Stimulated activated effector memory CD8-positive, alpha-beta T cell treated with anti-CD3 and anti-CD28 coated beads, Interleukin-12 subunit alpha, Interleukin-12 subunit beta, amount 100 ng/mL, for 72 hours (primary cell): ENCODE data around the gene NECTIN1.

ENCODE experiments used
- ATAC-seq: fragments of 150-1000 bp; cut with Tn5 transposase; 2 replicates; pipeline ENCODE4 v1.10.0; 2021
- DNase-seq, 2 donors: peaks; one replicate each; pipeline ENCODE4 v3.0.0; 2021 to 2022; ENCODE audit warnings: low spot score in 2 of 2
- H3K27ac Mint-ChIP-seq: one replicate; pipeline ENCODE4 v1.8.0; 2022; ENCODE audit warnings: mild to moderate bottlenecking, mixed read lengths
- H3K36me3 Mint-ChIP-seq: one replicate; pipeline ENCODE4 v1.8.0; 2022; ENCODE audit warnings: mild to moderate bottlenecking, mixed read lengths
- H3K4me1 Mint-ChIP-seq: one replicate; pipeline ENCODE4 v1.8.0; 2022; ENCODE audit warnings: mixed read lengths
- H3K4me3 Mint-ChIP-seq: one replicate; pipeline ENCODE4 v1.8.0; 2022; ENCODE audit warnings: mild to moderate bottlenecking, mixed read lengths
- H3K9me3 Mint-ChIP-seq: one replicate; pipeline ENCODE4 v1.8.0; 2022; ENCODE audit warnings: mixed read lengths

NECTIN1 gene

DNA sequence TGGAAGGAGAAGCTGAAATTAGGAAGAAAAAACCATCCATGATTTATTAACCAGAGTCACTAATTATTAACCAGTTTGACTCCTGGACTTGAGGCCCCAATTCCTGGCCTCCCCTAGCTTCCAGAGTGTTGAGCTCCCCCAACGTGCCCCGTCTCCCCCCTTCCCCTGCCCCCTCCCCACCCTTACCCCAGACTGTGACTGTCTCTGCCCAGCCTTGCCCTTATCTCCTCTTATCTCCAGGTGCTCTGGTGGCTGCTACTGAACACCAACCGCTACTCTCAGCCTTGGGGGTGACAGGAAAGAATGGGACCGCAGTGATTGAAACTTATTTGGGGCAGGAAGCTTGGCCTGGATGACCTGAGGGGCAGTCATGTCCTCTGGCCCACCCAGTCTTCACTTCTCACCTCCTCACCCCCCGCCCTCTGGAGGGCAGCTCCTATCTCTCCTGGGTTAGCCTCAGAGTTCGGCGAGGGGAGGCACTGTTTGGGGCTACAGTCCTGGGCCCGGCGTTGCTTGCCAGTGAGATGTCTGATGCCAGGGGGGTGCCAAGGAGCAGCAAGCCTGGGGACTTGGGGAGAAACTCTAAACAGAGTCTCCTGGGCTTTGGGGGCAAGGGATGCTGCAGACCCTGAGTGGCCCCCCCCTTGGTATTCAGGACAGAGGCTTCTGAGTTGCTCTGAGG is 15.5 kb downstream of the NECTIN1 start:
- ATAC-seq (no peak), DNase-seq (no peak)
- H3K9me3 Mint-ChIP-seq, result no peaks in the 10 kb centered on the region
- peaks cover 4% of the 10 kb centered on the region for H3K36me3 Mint-ChIP-seq
- no peak overlapping the region for H3K4me3 Mint-ChIP-seq
- peaks cover 18% of the 10 kb centered on the region for H3K4me1 Mint-ChIP-seq
- no peak overlapping the region for H3K27ac Mint-ChIP-seq

DNA sequence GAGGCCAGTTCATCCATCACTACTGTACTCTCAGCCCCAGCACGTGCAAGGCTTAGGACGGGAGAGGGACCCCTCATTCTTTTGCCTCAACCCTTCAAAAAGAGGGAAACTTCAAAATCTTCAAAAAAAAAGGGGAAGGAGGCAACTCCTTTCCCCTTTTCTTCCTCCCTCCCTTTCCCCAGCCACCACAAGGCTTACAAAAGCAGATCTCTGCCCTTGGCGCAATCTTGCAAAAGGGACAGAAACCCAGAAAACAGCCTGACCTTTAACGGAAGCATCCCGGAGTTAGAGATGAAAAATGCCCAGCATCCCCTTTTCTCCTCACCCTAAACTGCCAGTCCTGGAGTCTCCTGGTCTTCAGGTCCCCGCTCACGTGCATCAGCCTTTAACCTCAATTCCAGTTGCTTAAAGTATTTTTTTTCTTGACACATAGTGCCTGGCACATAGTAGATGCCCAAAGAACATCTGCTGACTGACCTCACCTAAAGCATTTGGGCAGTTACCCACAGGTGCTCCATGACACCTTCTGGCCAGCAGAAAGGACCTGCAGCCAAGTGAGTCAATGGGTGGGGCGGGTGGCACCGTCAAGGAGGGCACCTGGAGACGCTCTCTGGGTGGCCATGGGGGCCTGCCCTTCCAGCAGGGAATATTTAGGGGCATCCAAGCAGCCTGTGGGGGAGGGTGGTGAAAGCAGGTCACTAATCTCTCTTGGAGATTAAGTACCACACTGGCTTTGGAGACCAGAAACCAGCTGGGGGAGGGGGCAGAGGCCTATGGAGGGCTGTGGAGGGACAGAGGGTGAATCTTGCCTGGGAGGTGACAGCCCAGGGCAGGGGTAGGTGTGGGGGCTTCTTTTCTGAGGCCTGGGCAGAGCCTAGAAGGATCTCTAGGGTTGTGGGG is 16.3 kb downstream of the NECTIN1 start:
- DNase-seq (no peak), ATAC-seq (no peak)
- H3K4me1 Mint-ChIP-seq, result peaks cover 18% of the 10 kb centered on the region
- no peaks in the 10 kb centered on the region for H3K9me3 Mint-ChIP-seq
- H3K27ac Mint-ChIP-seq, result peak overlapping the region; percentile 29
- peaks cover 4% of the 10 kb centered on the region for H3K36me3 Mint-ChIP-seq
- no peak overlapping the region for H3K4me3 Mint-ChIP-seq

DNA sequence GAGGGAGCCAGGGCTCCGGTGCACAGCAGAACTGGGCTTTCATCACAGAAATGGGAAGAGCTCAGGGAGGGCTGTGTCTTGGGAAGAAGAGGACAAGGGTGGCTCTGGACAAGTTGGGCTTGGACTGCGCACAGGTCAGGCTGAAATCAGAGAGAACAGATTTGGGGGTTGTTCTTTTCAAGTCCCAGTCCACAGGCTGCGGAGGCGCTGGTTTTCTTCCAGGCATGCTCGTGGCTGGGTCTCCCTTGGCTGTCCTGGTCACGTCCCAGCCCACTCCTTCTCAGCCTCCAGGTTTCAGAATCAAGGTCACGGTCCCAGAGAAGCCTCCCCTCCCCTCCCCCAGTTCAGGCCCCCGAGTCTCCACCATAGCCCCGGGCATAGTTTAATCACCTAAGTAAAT is 17.0 kb downstream of the NECTIN1 start:
- no peak for ATAC-seq
- Mint-ChIP-seq H3K4me1 (peaks cover 18% of the 10 kb centered on the region), H3K4me3 (no peak overlapping the region)

DNA sequence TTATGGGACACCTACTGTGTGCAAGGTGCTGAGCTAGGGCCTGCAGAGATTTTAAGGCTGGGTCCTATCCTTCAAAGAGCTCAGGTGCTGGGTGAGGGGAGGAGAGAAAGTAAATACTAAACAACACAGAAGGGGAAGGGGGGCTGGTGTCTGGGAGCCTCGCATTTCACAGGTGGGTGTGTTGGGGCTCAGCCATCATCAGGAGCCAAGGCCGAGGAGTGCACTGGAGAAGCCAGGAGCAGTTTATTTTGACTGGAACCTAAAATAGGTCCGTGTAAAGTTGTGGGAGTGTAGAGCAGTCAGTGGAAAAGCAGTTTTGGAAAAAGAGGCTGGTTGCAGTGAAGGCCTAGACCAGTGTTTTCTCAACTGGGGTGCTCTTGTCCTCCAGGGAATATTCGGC is 17.5 kb downstream of the NECTIN1 start:
- ATAC-seq (no peak), DNase-seq (no peak)
- H3K9me3 Mint-ChIP-seq, result no peaks in the 10 kb centered on the region
- peaks cover 4% of the 10 kb centered on the region for H3K36me3 Mint-ChIP-seq
- peaks cover 18% of the 10 kb centered on the region for H3K4me1 Mint-ChIP-seq
- peak overlapping the region; percentile 29 for H3K27ac Mint-ChIP-seq
- no peak overlapping the region for H3K4me3 Mint-ChIP-seq

More for the DNA sequence above, 17.0 kb downstream of the NECTIN1 start:
- H3K9me3 Mint-ChIP-seq, result no peaks in the 10 kb centered on the region
- peaks cover 4% of the 10 kb centered on the region for H3K36me3 Mint-ChIP-seq
- no peak for DNase-seq
- H3K27ac Mint-ChIP-seq, result peak overlapping the region; percentile 29

DNA sequence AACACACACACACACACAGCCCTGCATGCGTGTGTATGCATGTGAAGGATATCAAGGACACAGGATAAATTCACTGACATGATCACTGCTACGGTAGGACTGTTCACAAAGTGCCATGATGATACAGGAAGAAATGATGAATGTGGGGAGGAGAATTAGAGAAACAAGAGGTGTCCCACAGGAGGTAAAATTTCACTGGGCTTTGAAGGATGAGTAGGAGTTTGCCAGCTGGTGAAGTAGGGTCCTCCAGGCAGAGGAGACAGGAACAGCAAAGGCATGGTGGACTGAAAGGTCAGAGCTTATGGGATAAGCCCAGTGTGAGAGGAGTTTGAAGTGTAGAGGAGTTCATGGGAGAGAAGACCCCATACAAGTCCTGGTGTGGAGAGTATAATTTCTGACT is 18.6 kb downstream of the NECTIN1 start:
- no peak overlapping the region for H3K27ac Mint-ChIP-seq
- peaks cover 4% of the 10 kb centered on the region for H3K36me3 Mint-ChIP-seq
- no peaks in the 10 kb centered on the region for H3K9me3 Mint-ChIP-seq
- H3K4me1 Mint-ChIP-seq, result peaks cover 19% of the 10 kb centered on the region
- H3K4me3 Mint-ChIP-seq, result no peak overlapping the region
- ATAC-seq, result no peak
- no peak for DNase-seq

DNA sequence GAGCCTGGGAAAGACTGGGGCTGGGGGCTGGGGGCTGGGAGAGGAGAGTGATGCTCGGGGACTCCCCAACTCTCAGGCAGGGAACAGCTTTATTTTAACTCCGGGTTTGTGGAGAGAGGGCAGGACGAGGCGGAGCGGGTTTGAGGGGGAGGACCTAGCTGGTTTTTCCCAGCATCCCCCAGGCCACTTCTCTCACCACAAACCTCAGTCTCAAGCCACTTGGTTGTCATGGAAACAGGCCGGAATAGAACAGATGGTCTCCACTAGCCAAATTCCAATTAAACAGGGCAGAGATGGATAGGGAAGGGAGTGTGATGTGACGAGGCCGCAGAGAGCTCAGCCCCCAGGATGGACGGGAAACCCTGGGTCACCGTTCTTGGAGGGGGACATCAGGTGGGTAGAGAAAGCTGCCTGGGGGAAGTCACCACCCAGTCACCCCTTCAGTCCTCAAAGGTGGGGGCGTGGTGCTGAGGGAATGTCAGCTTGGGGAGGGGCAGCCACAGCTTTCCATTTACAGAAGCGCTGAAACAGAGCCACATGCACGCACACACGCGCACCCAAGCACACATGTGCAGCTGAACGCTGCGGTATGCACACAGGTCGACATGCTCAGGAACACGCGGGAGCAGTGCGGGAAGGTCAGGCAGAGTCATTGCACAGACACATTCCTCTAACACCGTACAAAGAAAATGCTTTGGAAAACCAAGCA is 19.2 kb downstream of the NECTIN1 start:
- H3K4me1 Mint-ChIP-seq, result peaks cover 25% of the 10 kb centered on the region
- no peaks in the 10 kb centered on the region for H3K9me3 Mint-ChIP-seq
- peak overlapping the region; percentile 21 for H3K4me3 Mint-ChIP-seq
- H3K36me3 Mint-ChIP-seq, result peaks cover 4% of the 10 kb centered on the region
- ATAC-seq (peak; percentile 4), DNase-seq (no peak)
- H3K27ac Mint-ChIP-seq, result no peak overlapping the region

DNA sequence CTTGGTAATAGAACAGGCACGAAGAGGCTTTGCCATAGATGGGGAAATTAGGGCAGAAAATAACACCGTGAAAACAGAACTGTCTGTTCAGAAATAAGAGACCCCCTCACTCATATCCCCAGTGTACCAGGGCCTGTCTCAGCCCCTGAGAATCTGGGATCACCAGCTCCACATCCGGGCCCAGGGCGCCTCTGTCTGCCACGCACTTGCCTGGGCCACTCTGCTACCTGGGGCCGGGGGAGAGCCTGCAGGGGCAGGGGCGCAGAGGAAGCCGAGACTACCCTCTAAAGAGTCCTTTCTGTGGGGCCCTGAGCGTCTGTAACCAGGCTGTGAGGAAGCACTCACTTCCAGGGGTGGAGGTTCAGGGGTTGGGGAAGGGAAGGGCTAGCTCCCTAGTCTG is 19.8 kb downstream of the NECTIN1 start:
- no peak for DNase-seq
- Mint-ChIP-seq H3K36me3 (peaks cover 4% of the 10 kb centered on the region), H3K4me1 (peaks cover 28% of the 10 kb centered on the region), H3K4me3 (no peak overlapping the region), H3K9me3 (no peaks in the 10 kb centered on the region), H3K27ac (no peak overlapping the region)
- ATAC-seq, result no peak

DNA sequence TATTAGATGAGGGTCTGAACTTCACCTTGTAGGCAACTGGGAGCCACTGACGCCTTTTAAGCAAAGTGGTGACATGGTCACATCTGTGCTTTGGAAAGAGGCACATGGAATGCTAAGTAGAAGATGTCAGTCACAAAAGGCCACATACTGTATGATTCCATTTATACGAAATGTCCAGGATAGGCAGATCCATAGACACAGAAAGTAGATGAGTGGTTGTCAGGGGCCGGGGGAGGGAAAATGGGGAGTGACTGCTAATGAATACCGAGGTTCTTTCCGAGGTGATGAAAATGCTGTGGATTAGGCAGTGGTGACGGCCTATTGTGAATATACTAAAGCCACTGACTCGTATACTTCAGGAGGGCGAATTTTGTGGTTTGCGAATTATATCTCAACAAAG is 20.6 kb downstream of the NECTIN1 start:
- ATAC-seq, result no peak
- no peak for DNase-seq
- Mint-ChIP-seq H3K4me3 (no peak overlapping the region), H3K9me3 (no peaks in the 10 kb centered on the region), H3K27ac (no peak overlapping the region), H3K36me3 (peaks cover 4% of the 10 kb centered on the region), H3K4me1 (peaks cover 28% of the 10 kb centered on the region)

DNA sequence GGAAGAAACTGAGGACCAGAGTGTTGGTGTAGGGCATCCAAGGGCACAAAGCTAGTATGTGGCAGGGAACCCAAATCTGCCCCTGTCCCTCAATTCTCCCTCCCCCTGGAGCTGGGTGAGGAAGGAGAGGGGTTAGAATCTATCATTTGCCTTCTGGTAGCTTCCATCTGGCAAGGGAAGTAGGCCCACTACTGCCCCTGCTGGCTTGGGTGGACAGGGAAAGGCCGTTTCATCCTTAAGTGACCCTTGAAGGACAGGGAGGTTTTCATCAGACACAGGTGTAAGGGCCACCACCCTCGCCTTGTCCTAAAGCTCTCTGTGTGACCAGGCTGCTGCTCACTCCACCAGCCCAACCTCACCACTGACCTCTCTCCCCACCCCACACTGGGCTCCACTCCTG is 22.1 kb downstream of the NECTIN1 start:
- Mint-ChIP-seq H3K9me3 (no peaks in the 10 kb centered on the region), H3K4me1 (peaks cover 28% of the 10 kb centered on the region), H3K4me3 (no peak overlapping the region), H3K27ac (no peak overlapping the region), H3K36me3 (peaks cover 3% of the 10 kb centered on the region)
- ATAC-seq, result no peak
- DNase-seq, result no peak

DNA sequence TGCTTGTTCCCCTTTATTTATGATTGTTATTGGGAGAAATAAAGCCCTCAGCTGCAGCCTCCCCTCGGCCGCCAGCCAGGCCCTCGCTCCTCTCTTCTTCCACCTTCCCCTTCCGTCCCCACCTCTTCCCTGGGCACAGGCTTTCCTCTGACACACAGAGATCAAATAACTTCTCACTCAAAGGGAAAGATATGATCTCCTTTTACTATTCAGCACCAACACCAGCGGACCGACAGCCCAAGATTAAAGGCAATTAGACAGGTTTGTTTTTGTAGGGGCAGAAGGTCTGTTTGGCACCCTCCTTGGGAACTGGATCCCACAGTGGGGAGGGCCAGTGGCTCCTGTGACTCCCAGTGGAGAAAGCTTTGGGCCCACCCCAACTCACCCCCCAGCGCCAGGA is 23.0 kb downstream of the NECTIN1 start:
- H3K9me3 Mint-ChIP-seq, result no peaks in the 10 kb centered on the region
- H3K4me3 Mint-ChIP-seq, result no peak overlapping the region
- no peaks in the 10 kb centered on the region for H3K36me3 Mint-ChIP-seq
- ATAC-seq (no peak), DNase-seq (no peak)
- H3K27ac Mint-ChIP-seq, result no peak overlapping the region
- H3K4me1 Mint-ChIP-seq, result peaks cover 28% of the 10 kb centered on the region

DNA sequence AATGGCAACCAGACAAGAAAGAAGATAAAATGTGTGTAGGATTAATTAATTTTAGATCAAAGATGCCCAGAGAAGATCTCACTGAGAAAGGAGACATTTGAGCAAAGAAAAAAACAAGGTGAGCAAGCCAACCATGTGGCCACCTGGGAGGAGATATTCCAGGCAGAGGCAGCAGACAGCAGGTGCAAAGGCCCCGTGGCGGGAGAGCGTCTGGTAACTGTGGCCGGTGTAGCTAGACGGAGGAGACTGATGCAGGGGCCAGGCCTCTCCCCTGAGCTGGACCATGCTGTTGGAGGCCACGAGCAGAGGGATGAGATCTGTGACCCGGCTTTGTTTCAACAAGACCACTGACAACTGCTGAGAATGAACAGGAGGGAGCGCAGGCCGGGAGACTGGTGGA is 23.6 kb downstream of the NECTIN1 start:
- Mint-ChIP-seq H3K27ac (no peak overlapping the region), H3K9me3 (no peaks in the 10 kb centered on the region), H3K36me3 (no peaks in the 10 kb centered on the region), H3K4me1 (peaks cover 29% of the 10 kb centered on the region), H3K4me3 (no peak overlapping the region)
- no peak for DNase-seq
- no peak for ATAC-seq

DNA sequence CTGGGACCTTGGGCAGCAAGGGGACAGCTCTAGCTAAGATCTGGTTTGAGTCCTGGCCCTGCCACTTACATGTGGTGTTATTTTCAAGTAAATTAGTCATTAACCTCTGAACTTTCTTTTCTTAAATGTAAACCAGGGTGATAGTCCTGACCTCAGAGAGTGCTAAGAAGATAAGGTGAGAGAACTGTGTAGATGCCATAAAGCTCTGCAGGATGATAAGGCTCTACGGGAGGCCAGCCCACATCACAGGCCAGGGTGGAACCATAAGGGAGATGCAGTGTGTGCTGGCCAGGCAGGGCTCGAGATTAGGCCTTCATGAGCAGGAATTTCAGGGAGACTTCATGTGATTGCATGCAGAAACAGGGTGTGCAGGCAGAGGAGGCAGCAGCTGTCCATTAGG is 24.2 kb downstream of the NECTIN1 start:
- peaks cover 24% of the 10 kb centered on the region for H3K4me1 Mint-ChIP-seq
- no peak overlapping the region for H3K4me3 Mint-ChIP-seq
- ATAC-seq (no peak), DNase-seq (no peak)
- no peaks in the 10 kb centered on the region for H3K36me3 Mint-ChIP-seq
- no peak overlapping the region for H3K27ac Mint-ChIP-seq
- no peaks in the 10 kb centered on the region for H3K9me3 Mint-ChIP-seq

DNA sequence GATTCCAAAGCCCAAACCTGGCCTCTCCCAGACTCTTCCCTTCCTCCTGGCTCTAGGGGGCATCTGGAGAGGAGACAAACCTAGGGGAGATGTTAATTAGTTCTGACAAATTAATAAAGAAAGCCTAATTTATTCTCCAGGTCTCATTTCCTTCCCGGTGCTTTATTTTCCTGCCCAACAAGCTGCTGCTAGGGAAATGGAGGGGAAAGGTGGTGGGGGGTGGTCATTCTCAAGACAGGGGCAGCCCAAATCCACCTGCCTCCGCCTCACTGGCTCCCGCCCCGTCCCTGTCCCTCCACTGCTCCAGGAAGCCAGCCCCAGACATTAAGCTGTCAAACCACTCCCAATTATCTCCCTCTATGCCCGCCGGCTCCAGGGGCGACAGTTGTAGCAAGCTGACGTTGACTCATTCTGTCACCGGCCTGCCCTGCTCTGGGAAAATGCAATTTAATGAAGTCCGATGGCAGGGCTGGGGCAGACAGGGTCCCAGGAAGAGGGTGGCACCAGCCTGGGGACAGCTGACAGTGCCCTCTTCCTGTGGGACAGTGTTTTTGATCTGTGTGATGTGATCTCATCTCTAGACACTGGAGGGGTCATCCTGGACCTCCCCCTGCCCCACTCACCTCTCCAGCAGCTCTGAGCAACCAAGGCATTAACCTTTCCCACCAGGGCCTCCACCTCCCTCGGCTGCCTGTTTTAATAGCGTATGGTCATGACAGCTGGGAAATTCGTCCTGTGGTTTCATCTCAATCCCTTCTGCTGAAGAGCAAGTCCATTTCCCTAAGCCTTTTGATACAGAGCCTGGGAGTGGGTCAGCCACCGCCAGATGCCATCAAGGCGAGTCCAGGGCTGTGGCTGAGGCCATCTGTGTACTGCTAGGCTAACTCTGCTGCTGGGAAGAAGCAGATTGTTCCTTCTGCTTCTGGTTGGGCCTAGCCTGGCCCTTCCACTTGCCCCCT is 27.1 kb downstream of the NECTIN1 start:
- no peaks in the 10 kb centered on the region for H3K36me3 Mint-ChIP-seq
- DNase-seq (no peak), ATAC-seq (no peak)
- no peak overlapping the region for H3K4me3 Mint-ChIP-seq
- no peak overlapping the region for H3K27ac Mint-ChIP-seq
- H3K4me1 Mint-ChIP-seq, result peaks cover 16% of the 10 kb centered on the region
- H3K9me3 Mint-ChIP-seq, result no peaks in the 10 kb centered on the region

DNA sequence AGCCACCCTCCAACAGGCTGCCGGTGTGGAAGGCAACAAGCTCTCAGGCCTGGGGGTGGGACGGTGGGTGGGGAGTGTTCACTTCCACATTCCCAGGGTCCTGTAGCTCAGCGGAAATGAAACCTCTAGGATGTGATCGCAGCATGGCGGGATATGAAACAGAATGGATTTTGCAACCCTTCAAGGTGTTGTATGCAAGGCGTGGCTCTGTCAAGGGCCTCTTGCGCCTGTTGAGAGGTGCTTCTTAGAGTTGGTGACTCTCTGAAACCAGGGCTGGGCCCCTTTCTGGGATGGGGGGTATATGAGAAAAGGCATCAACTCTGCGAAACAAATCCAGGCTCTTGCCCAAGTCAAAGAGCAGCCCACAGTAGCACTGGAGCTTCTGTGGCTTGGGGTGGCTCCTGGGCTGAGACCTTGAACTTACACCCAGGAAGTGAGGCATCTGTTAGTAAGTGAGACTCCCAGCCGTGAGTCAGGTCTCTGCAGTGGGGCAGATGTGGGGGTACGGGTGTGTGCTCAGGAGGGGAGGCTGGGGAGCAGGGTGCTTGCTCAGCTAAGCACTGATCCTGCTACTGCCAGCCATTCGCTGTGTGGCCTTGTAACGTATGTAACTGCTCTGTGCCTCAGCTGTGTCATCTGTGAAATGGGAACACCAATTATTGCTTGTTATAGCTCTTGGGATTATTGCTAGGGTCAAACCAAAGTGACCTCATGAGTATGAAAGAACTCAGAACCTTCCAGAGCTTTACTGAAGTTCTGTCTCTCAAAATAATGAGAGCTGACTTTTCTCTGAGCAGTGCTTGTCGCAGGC is 28.3 kb downstream of the NECTIN1 start:
- no peak for DNase-seq
- peak; percentile 91 for ATAC-seq
- H3K9me3 Mint-ChIP-seq, result no peaks in the 10 kb centered on the region
- peaks cover 16% of the 10 kb centered on the region for H3K4me1 Mint-ChIP-seq
- no peak overlapping the region for H3K4me3 Mint-ChIP-seq
- no peak overlapping the region for H3K27ac Mint-ChIP-seq
- H3K36me3 Mint-ChIP-seq, result no peaks in the 10 kb centered on the region
